ENCODE measurements around the gene ROR2. TPM values are rescaled to one million over a fixed set of nuclear protein-coding genes. Genes with fewer than 3 reads are reported as not detected.

Gene ROR2
- total RNA-seq, 2 experiments from 2014 or later, result not detected

DNA sequence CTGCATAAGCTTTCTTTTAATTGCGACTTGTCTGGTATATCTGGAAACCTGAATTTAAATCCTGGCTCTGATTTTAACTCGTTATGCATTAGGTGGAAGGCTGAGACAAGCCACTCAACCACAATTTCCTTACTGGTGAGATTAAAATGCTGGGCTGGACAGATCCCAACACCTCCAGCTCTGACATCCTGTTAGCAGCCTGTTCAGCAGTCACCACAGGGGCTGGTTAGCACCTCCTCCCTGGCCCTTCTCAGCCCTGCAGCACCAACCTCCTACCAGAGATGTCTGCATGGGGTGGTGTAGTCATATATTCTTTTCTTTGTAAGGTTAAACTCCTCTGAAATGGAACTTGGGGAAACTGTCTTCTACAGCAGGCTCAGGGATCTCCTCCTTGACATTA lies 369.9 kb downstream of the ROR2 start:
- Mint-ChIP-seq H3K4me1 (ENCODE audit: low read depth) (no peaks in the 10 kb centered on the region), H3K27me3 (ENCODE audit: low read depth) (peaks cover 4% of the 10 kb centered on the region), H3K27ac (no peak overlapping the region), H3K36me3 (ENCODE audit: low read depth) (no peaks in the 10 kb centered on the region), H3K4me3 (no peak overlapping the region), H3K9me3 (no peaks in the 10 kb centered on the region)
- intact Hi-C loops (cut with micrococcal nuclease), result no loop called here
- CTCF ChIA-PET, result no interaction called here
- DNase-seq, result no peak

DNA sequence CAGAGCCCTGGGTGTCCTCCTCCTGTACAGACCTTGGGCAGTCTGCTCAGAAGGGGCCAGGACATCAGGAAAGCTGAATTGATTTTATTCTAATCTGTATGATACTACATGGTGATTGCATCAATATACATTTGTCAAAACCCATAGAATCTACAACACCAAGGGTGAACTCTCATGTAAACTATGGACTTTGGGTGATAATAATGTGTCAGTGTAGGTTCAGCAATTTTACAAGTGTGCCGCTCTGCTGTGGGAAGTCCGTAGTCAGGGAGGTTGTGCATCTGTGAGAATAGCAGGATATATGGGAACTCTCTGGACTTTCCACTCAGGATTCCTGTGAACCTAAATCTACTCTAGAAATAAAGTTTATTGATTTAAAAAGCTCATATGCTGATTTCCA lies 371.1 kb downstream of the ROR2 start:
- Mint-ChIP-seq H3K27ac (no peak overlapping the region), H3K36me3 (ENCODE audit: low read depth) (no peaks in the 10 kb centered on the region), H3K27me3 (ENCODE audit: low read depth) (peaks cover 4% of the 10 kb centered on the region), H3K4me3 (no peak overlapping the region), H3K4me1 (ENCODE audit: low read depth) (no peaks in the 10 kb centered on the region), H3K9me3 (no peaks in the 10 kb centered on the region)
- intact Hi-C loops (cut with micrococcal nuclease), result no loop called here
- DNase-seq, result no peak
- CTCF ChIA-PET, result no interaction called here

DNA sequence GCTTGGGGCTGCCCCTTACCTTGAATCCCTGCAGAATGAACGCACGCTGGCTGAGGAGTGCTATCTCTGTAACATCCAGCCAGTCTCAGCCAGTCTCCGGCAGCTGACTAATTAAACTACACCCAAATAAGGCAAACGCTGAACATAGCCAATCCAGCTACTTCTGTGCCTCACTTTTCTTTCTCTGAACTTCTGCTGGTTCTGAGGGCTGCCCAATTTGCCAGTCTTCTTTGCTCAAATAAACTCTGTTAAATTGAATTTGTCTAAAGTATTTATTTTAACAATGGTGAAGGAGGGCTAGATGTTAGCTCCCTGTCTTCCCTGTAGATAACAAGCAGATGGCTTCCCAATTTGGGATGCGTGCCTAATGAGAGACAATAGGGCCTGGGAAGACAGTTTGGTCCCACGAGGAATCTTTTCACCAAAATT lies 372.4 kb downstream of the ROR2 start:
- intact Hi-C loops (cut with micrococcal nuclease), result no loop called here
- no peak overlapping the region for H3K27ac Mint-ChIP-seq
- peaks cover 4% of the 10 kb centered on the region for H3K27me3 Mint-ChIP-seq (ENCODE audit: low read depth)
- no peak overlapping the region for H3K4me3 Mint-ChIP-seq
- H3K9me3 Mint-ChIP-seq, result no peaks in the 10 kb centered on the region
- DNase-seq, result no peak
- no peaks in the 10 kb centered on the region for H3K4me1 Mint-ChIP-seq (ENCODE audit: low read depth)
- no peaks in the 10 kb centered on the region for H3K36me3 Mint-ChIP-seq (ENCODE audit: low read depth)
- CTCF ChIA-PET, result no interaction called here

DNA sequence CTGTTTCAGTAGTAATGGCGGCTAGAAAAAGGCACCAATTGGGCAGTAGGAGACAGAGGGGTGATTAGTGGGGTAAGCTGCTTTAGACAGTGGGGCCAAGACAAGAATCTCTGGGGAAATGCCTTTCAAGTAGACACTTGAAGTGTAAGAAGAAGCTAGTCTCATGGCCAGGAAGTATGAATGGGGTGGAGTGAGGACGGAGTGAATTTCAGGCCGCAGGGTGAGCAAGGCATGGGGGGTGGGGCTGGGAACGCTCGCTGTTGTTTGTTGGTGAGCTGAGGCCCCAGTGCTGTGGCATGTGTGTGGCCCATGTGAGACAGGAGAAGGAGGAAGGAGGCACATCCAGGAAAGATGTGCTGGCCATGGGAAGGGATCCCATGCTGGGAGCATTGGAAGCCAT lies 377.2 kb downstream of the ROR2 start:
- Mint-ChIP-seq H3K36me3 (ENCODE audit: low read depth) (no peaks in the 10 kb centered on the region), H3K27ac (no peak overlapping the region), H3K9me3 (no peaks in the 10 kb centered on the region), H3K27me3 (ENCODE audit: low read depth) (peaks cover 3% of the 10 kb centered on the region), H3K4me1 (ENCODE audit: low read depth) (no peaks in the 10 kb centered on the region), H3K4me3 (no peak overlapping the region)
- intact Hi-C loops (cut with micrococcal nuclease), result no loop called here
- DNase-seq, result no peak
- CTCF ChIA-PET, result interaction anchor here (0.7 kb wide), 1 partner anchor 1611 kb away, joined by 3 read pairs; no protein-coding TSS in a partner anchor

DNA sequence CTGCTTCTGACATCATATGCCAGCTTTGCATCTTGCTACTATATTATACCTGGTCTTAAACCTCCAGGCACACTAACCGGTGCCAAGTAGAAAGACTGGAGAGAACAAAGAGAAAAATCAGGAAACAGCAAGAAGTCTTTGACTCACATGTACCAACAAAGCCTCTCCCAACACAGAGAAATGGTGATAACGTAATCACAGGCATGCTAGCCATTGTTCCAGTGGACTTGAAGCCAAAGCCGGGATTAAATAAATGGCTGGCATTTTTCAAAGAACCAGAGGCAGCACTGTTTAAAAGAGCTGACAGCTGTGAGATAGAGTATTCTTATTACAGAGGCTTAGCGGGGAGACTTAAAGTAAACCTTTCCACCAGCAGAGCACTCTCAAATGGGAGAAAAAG lies 378.0 kb downstream of the ROR2 start:
- Mint-ChIP-seq H3K27ac (no peak overlapping the region), H3K4me1 (ENCODE audit: low read depth) (no peaks in the 10 kb centered on the region), H3K36me3 (ENCODE audit: low read depth) (no peaks in the 10 kb centered on the region), H3K9me3 (no peaks in the 10 kb centered on the region), H3K27me3 (ENCODE audit: low read depth) (peaks cover 3% of the 10 kb centered on the region), H3K4me3 (no peak overlapping the region)
- intact Hi-C loops (cut with micrococcal nuclease), result no loop called here
- no peak for DNase-seq
- CTCF ChIA-PET, result no interaction called here

DNA sequence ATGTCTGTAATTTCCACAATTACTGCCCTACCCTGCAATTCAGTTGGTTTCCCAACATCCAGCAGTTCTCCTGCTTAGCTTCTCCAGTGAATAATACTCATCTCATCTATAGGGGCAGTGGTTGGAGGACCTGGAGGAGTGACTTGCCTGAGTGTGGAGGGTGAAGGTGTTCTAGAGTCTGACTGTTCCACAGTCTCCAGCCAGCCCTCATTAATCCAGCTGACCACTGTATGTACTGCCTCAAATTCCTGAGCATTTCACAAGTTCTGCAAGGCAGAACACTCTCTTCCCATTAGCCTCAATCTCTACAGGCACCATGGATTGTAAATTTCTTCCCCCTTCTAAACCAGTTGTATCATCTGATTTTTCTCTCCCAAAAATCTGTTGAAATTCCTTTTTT lies 379.0 kb downstream of the ROR2 start:
- peaks cover 3% of the 10 kb centered on the region for H3K27me3 Mint-ChIP-seq (ENCODE audit: low read depth)
- H3K27ac Mint-ChIP-seq, result no peak overlapping the region
- no peak for DNase-seq
- H3K4me3 Mint-ChIP-seq, result no peak overlapping the region
- H3K9me3 Mint-ChIP-seq, result no peaks in the 10 kb centered on the region
- no peaks in the 10 kb centered on the region for H3K36me3 Mint-ChIP-seq (ENCODE audit: low read depth)
- intact Hi-C loops (cut with micrococcal nuclease), result no loop called here
- CTCF ChIA-PET, result no interaction called here
- H3K4me1 Mint-ChIP-seq (ENCODE audit: low read depth), result no peaks in the 10 kb centered on the region

DNA sequence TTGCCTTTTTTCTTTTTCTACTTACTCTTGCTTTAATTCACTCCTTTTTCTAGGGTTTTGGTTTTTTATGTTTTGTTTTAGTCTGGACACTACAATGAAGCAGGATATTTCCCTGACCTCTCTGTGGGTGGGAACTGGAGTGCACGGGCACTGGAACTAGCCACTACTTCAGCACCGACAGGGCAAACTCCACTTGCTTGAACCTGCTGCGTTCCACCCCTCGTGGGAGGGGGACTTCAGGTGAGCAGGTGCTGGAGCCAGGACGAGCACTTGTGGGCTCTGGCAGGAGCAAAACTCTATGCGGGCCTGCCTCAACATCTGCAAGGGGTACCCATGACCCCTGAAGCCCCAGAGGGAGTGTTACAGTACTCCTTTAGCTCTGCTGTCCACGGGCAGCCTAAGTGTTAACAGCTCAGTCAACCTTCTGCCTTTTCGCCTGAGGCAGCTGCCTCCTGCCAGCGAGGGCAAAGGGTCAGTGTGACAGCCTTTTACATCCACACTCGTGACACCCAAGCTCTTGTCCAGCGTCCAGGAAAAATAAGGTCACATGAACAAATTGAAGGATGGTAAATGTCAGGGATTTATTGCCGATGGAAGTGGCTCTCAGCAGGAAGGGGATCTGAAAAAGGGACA lies 382.3 kb downstream of the ROR2 start:
- DNase-seq, result no peak
- no peaks in the 10 kb centered on the region for H3K36me3 Mint-ChIP-seq (ENCODE audit: low read depth)
- no peak overlapping the region for H3K27ac Mint-ChIP-seq
- H3K4me3 Mint-ChIP-seq, result no peak overlapping the region
- CTCF ChIA-PET, result no interaction called here
- peaks cover 5% of the 10 kb centered on the region for H3K27me3 Mint-ChIP-seq (ENCODE audit: low read depth)
- intact Hi-C loops (cut with micrococcal nuclease), result no loop called here
- H3K4me1 Mint-ChIP-seq (ENCODE audit: low read depth), result no peaks in the 10 kb centered on the region
- no peaks in the 10 kb centered on the region for H3K9me3 Mint-ChIP-seq

DNA sequence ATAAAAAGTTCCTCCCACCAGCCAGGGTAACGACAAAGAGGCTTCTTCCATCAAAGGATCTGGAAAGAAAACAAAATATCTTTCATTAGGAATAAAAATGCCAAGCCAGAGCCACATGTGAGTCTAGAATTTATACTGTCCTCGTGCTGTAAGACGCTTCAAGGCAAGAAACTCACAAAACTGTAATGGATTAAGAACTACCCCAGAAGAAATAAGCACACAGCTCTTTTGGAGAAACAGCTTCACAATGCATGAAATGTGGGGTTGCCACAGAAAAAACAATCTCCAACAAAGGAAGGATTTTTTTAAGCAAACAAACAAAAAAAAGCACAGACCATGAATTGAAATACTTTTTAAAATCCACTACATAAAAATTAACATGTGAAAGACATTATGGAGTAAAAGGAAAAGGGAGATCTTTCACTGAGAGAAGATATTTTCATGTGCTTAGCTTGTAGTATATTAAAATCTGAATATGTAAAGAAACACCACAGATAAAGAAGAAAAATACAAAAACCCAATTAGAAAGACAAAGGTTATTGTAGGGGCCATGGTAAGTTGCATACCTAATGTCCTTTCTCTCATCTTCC lies 385.9 kb downstream of the ROR2 start:
- Mint-ChIP-seq H3K27ac (no peak overlapping the region), H3K36me3 (ENCODE audit: low read depth) (no peaks in the 10 kb centered on the region), H3K4me1 (ENCODE audit: low read depth) (no peaks in the 10 kb centered on the region), H3K9me3 (no peaks in the 10 kb centered on the region), H3K4me3 (no peak overlapping the region), H3K27me3 (ENCODE audit: low read depth) (peaks cover 11% of the 10 kb centered on the region)
- no peak for DNase-seq
- intact Hi-C loops (cut with micrococcal nuclease), result no loop called here
- CTCF ChIA-PET, result no interaction called here

DNA sequence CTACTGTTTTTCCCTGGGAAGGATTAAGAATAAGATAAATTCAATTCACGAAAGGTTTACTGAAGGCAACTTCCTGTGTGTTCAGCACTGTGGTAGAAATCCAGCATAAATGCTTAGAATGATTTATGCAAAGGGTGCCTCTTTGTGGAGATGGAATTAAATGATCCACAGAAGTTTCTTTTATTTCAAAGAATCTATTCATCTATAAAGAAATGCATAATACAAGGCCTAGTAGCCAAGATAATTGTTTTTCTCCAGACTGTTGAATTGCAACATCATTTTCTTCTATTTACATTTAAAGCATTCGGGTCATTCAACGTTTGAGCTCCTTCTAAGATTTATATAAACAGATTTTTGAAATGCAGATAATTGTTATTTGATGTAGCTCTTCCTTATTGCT lies 387.6 kb downstream of the ROR2 start:
- H3K4me1 Mint-ChIP-seq (ENCODE audit: low read depth), result no peaks in the 10 kb centered on the region
- CTCF ChIA-PET, result no interaction called here
- H3K27ac Mint-ChIP-seq, result no peak overlapping the region
- intact Hi-C loops (cut with micrococcal nuclease), result no loop called here
- no peak for DNase-seq
- peaks cover 11% of the 10 kb centered on the region for H3K27me3 Mint-ChIP-seq (ENCODE audit: low read depth)
- H3K9me3 Mint-ChIP-seq, result no peaks in the 10 kb centered on the region
- H3K4me3 Mint-ChIP-seq, result no peak overlapping the region
- no peaks in the 10 kb centered on the region for H3K36me3 Mint-ChIP-seq (ENCODE audit: low read depth)

DNA sequence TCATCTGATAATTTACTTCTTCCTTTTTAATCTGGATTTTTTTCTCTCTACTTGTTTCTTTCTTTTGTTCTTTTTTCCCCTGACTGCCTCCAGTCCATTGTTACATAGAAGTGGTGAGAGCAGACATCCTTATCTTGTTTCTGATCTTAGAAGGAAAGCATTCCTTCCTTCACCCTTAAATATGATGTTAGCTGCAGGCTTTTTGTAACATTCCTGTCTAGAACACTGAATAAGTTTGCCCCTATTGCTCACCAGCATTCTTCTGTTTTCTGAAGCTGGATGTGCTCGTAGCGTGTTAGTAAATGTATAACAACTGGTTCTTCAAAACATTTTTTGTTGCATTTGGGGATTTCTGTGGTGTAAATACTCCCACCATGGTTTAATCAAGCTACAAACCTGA lies 389.7 kb downstream of the ROR2 start:
- CTCF ChIA-PET, result no interaction called here
- intact Hi-C loops (cut with micrococcal nuclease), result no loop called here
- no peaks in the 10 kb centered on the region for H3K9me3 Mint-ChIP-seq
- H3K27me3 Mint-ChIP-seq (ENCODE audit: low read depth), result peaks cover 11% of the 10 kb centered on the region
- DNase-seq, result no peak
- H3K4me1 Mint-ChIP-seq (ENCODE audit: low read depth), result no peaks in the 10 kb centered on the region
- H3K4me3 Mint-ChIP-seq, result no peak overlapping the region
- no peak overlapping the region for H3K27ac Mint-ChIP-seq
- no peaks in the 10 kb centered on the region for H3K36me3 Mint-ChIP-seq (ENCODE audit: low read depth)

DNA sequence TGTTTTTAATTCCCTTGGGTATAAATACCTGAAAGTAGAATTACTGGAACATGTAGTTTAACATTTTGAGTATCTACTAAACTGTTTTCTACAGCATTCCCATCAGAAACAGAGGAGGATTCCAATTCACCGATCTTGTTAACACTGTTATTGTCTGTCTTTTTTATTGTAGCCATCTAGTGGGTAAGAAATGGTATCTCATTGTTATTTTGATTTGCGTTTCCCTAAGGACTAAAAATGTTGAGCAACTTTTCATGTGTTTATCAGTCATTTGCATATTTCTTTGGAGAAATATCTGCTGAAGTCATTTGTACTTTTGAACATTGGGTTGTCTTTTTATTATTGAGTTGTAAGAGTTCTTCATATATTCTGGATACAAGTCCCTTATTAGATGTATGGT lies 391.1 kb downstream of the ROR2 start:
- H3K4me1 Mint-ChIP-seq (ENCODE audit: low read depth), result no peaks in the 10 kb centered on the region
- peaks cover 11% of the 10 kb centered on the region for H3K27me3 Mint-ChIP-seq (ENCODE audit: low read depth)
- H3K36me3 Mint-ChIP-seq (ENCODE audit: low read depth), result no peaks in the 10 kb centered on the region
- H3K4me3 Mint-ChIP-seq, result no peak overlapping the region
- H3K9me3 Mint-ChIP-seq, result no peaks in the 10 kb centered on the region
- no peak overlapping the region for H3K27ac Mint-ChIP-seq
- CTCF ChIA-PET, result no interaction called here
- no peak for DNase-seq
- intact Hi-C loops (cut with micrococcal nuclease), result no loop called here

DNA sequence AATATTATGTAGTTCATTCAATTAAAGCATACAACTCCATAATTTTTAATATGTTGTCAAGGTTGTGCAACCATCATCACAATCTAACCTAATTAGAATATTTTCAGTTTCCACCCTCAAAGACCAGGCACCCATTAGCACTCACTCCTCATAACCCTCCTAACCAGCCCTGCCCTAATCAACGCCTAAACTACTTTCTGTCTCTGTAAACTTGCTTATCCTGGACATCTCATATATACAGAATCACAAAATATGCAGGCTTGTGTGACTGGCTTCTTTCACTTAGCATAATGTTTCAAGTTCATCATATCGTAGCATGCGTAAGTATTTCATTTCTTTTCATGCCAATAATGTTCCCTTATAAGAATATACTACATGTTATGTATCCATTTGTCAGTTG lies 391.6 kb downstream of the ROR2 start:
- DNase-seq, result no peak
- peaks cover 11% of the 10 kb centered on the region for H3K27me3 Mint-ChIP-seq (ENCODE audit: low read depth)
- H3K4me1 Mint-ChIP-seq (ENCODE audit: low read depth), result no peaks in the 10 kb centered on the region
- CTCF ChIA-PET, result no interaction called here
- H3K4me3 Mint-ChIP-seq, result no peak overlapping the region
- no peak overlapping the region for H3K27ac Mint-ChIP-seq
- no peaks in the 10 kb centered on the region for H3K9me3 Mint-ChIP-seq
- no peaks in the 10 kb centered on the region for H3K36me3 Mint-ChIP-seq (ENCODE audit: low read depth)
- intact Hi-C loops (cut with micrococcal nuclease), result no loop called here

DNA sequence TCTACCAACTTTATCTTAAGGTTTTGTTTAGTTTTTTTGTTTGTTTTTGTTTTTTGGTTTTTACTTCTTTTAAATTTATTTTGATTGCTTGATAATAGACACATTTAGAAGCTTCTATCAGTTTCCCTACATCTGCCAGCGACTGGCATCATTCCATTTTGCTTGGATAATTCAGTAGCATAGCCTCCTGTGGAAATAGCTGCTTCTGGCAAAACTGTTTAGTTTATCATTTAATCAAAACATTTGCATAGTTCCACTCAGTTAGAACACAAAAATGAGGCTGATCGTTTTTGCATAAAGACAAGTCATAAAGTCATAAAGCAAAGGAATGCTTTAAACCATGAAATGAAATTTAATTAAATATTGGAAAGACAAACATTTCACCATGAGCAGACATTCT lies 392.7 kb downstream of the ROR2 start:
- no peaks in the 10 kb centered on the region for H3K36me3 Mint-ChIP-seq (ENCODE audit: low read depth)
- CTCF ChIA-PET, result no interaction called here
- intact Hi-C loops (cut with micrococcal nuclease), result no loop called here
- DNase-seq, result no peak
- H3K27me3 Mint-ChIP-seq (ENCODE audit: low read depth), result peaks cover 11% of the 10 kb centered on the region
- no peak overlapping the region for H3K4me3 Mint-ChIP-seq
- H3K4me1 Mint-ChIP-seq (ENCODE audit: low read depth), result no peaks in the 10 kb centered on the region
- H3K27ac Mint-ChIP-seq, result no peak overlapping the region
- no peaks in the 10 kb centered on the region for H3K9me3 Mint-ChIP-seq

All from activated naive CD4-positive, alpha-beta T cell treated with anti-CD3 and anti-CD28 coated beads for 36 hours (primary cell).